HepG2 (cell line): Measurements from ENCODE around the gene IKZF4. TPM values are rescaled to one million over a fixed set of nuclear protein-coding genes. Genes with fewer than 3 reads are reported as not detected.

Source experiments
- AHR ChIP-seq: IDR thresholded peaks from 2 replicates; pipeline ENCODE4 v1.6.1; 2018; ENCODE audit warnings: missing genetic modification reagents, missing compliant biosample characterization
- CENPBD1 ChIP-seq: sonication (generic); formaldehyde crosslinking; IDR thresholded peaks from 2 replicates; pipeline ENCODE4 v1.8.0; 2022; ENCODE audit warnings: missing genetic modification reagents, low read depth, mild to moderate bottlenecking, borderline replicate concordance
- CHCHD3 ChIP-seq: sonication (generic); formaldehyde crosslinking; IDR thresholded peaks from 2 replicates; pipeline ENCODE4 v1.8.0; 2022; ENCODE audit warnings: mild to moderate bottlenecking, missing genetic modification reagents, moderate library complexity
- DR1 ChIP-seq: sonication (generic); formaldehyde crosslinking; IDR thresholded peaks from 2 replicates; pipeline ENCODE4 v1.8.0; 2021; ENCODE audit warnings: mild to moderate bottlenecking, missing genetic modification reagents, inconsistent platforms
- ETV6 ChIP-seq: sonication (generic); formaldehyde crosslinking; conservative IDR thresholded peaks from 2 replicates; pipeline ENCODE4 v1.4.0; 2020; ENCODE audit warnings: missing genetic modification reagents
- FOXA3 ChIP-seq: IDR thresholded peaks from 2 replicates; pipeline ENCODE4 v1.6.1; 2016; ENCODE audit warnings: missing genetic modification reagents, missing compliant biosample characterization
- FOXP1 ChIP-seq, 2 experiments: fragments of 450-650 bp in 1 of 2; IDR thresholded peaks; 2 replicates each; pipeline ENCODE4 v1.6.1; 2017 to 2018; ENCODE audit warnings: antibody characterized with exemption in 1 of 2
- HES4 ChIP-seq: sonication (generic); formaldehyde crosslinking; IDR thresholded peaks from 2 replicates; pipeline ENCODE4 v1.9.0; 2021; ENCODE audit warnings: mild to moderate bottlenecking, missing genetic modification reagents, borderline replicate concordance
- HNF1B ChIP-seq: sonication (generic); formaldehyde crosslinking; IDR thresholded peaks from 2 replicates; pipeline ENCODE4 v1.5.1; 2020; ENCODE audit warnings: mild to moderate bottlenecking, moderate library complexity, missing genetic modification reagents
- MATR3 ChIP-seq: sonication (generic); formaldehyde crosslinking; IDR thresholded peaks from 2 replicates; pipeline ENCODE4 v1.4.0; 2020; ENCODE audit warnings: missing genetic modification reagents
- MBD4 ChIP-seq: IDR thresholded peaks from 2 replicates; pipeline ENCODE4 v1.6.1; 2012; ENCODE audit warnings: low read length, inconsistent platforms, borderline replicate concordance
- NR2F2 ChIP-seq: IDR thresholded peaks from 2 replicates; pipeline ENCODE4 v1.6.1; 2012; ENCODE audit warnings: low read depth, inconsistent platforms, borderline replicate concordance
- PRMT3 ChIP-seq: sonication (generic); formaldehyde crosslinking; IDR thresholded peaks from 2 replicates; pipeline ENCODE4 v1.8.1; 2022; ENCODE audit warnings: low read depth, mild to moderate bottlenecking, moderate library complexity, missing genetic modification reagents, borderline replicate concordance
- RELA ChIP-seq: sonication (generic); formaldehyde crosslinking; IDR thresholded peaks from 2 replicates; pipeline ENCODE4 v1.4.0; 2020; ENCODE audit warnings: missing genetic modification reagents
- RFXANK ChIP-seq: IDR thresholded peaks from 2 replicates; pipeline ENCODE4 v1.6.1; 2016
- ZNF253 ChIP-seq: sonication (generic); formaldehyde crosslinking; IDR thresholded peaks from 2 replicates; pipeline ENCODE4 v1.8.0; 2022; ENCODE audit warnings: mild to moderate bottlenecking, missing genetic modification reagents, borderline replicate concordance
- ZNF446 ChIP-seq: sonication (generic); formaldehyde crosslinking; IDR thresholded peaks from 2 replicates; pipeline ENCODE4 v1.5.0; 2020; ENCODE audit warnings: mild to moderate bottlenecking, missing genetic modification reagents
- polyA plus RNA-seq, 8 experiments: library from polyadenylated mRNA; depleted of rRNA in 3 of 8; stranded (reverse) in 7 of 8; unstranded in 1 of 8; fragments of >200 nt; fragmentation: Illumina TruSeq in 4 of 8; extraction: Trizol in 4 of 8; gene quantifications; 2 replicates each; pipeline versions ENCODE4 v1.2.1 to v1.2.3, GENCODE V29; 2011 to 2016; ENCODE audit warnings: low read depth in 4 of 8, missing spikeins in 1 of 8, mixed read lengths in 1 of 8; ENCODE audit not compliant: insufficient read depth in 1 of 8
- total RNA-seq, 5 experiments: library from RNA; depleted of rRNA; stranded (reverse); fragments of >200 nt; fragmentation: Illumina TruSeq; extraction: Trizol; gene quantifications; 2 replicates each; pipeline ENCODE4 v1.2.3, GENCODE V29; 2016; ENCODE audit warnings: low read depth in 1 of 5
- TF ChIP-seq, protein P1 (sequence below): sonication (generic); formaldehyde crosslinking; IDR thresholded peaks from 2 replicates; pipeline ENCODE4 v1.5.0; 2020; ENCODE audit warnings: missing genetic modification reagents
- TF ChIP-seq, protein P2 (sequence below): sonication (generic); formaldehyde crosslinking; IDR thresholded peaks from 2 replicates; pipeline ENCODE4 v1.4.0; 2020; ENCODE audit warnings: missing genetic modification reagents
- TF ChIP-seq, protein P3 (sequence below): sonication (generic); formaldehyde crosslinking; IDR thresholded peaks from 2 replicates; pipeline ENCODE4 v1.5.0; 2020; ENCODE audit warnings: missing genetic modification reagents
- TF ChIP-seq, protein P4 (sequence below): sonication (generic); formaldehyde crosslinking; IDR thresholded peaks from 2 replicates; pipeline ENCODE4 v1.5.0; 2020; ENCODE audit warnings: missing genetic modification reagents
- TF ChIP-seq, protein P5 (sequence below): sonication (generic); formaldehyde crosslinking; IDR thresholded peaks from 2 replicates; pipeline ENCODE4 v1.9.0; 2021; ENCODE audit warnings: missing genetic modification reagents, borderline replicate concordance

The IKZF4 gene
- total and polyA plus RNA-seq, 2 of the 13 experiments (the other 11 are each of a cell fraction or from before 2014, with no cell fraction given) = 0.58 to 2.2 TPM

GRCh38 chr12:56079723-56080555 is 59.1 kb downstream of the IKZF4 start, which contains the start of gene ERBB3 (continued):
- TF ChIP-seq, protein P1, sequence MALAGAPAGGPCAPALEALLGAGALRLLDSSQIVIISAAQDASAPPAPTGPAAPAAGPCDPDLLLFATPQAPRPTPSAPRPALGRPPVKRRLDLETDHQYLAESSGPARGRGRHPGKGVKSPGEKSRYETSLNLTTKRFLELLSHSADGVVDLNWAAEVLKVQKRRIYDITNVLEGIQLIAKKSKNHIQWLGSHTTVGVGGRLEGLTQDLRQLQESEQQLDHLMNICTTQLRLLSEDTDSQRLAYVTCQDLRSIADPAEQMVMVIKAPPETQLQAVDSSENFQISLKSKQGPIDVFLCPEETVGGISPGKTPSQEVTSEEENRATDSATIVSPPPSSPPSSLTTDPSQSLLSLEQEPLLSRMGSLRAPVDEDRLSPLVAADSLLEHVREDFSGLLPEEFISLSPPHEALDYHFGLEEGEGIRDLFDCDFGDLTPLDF (CRISPR knock-in tag) = no peak; the same call in 1 of the 2 replicates
- no peak for TF ChIP-seq RFXANK
- peak; percentile 69; the same call in 1 of the 2 replicates for TF ChIP-seq HES4 (CRISPR knock-in tag)
- TF ChIP-seq CHCHD3 (CRISPR knock-in tag) = peak; percentile 75
- TF ChIP-seq FOXP1 (IDR thresholded peaks at IDR 0.05) = no peak; the same call in 1 of the 2 replicates
- TF ChIP-seq FOXP1 (CRISPR knock-in tag; IDR thresholded peaks at IDR 0.05) = peak; percentile 62
- TF ChIP-seq, protein P2, sequence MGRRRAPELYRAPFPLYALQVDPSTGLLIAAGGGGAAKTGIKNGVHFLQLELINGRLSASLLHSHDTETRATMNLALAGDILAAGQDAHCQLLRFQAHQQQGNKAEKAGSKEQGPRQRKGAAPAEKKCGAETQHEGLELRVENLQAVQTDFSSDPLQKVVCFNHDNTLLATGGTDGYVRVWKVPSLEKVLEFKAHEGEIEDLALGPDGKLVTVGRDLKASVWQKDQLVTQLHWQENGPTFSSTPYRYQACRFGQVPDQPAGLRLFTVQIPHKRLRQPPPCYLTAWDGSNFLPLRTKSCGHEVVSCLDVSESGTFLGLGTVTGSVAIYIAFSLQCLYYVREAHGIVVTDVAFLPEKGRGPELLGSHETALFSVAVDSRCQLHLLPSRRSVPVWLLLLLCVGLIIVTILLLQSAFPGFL (CRISPR knock-in tag) = no peak
- TF ChIP-seq DR1 (CRISPR knock-in tag) = 0 out of 2 replicates have a peak, but pooled peaks have one; percentile 69
- no peak for TF ChIP-seq MBD4
- no peak for TF ChIP-seq ETV6
- TF ChIP-seq ZNF446 (CRISPR knock-in tag) = no peak
- TF ChIP-seq ZNF253 (CRISPR knock-in tag) = 0 out of 2 replicates have a peak, but pooled peaks have one; percentile 34
- no peak for TF ChIP-seq CENPBD1 (CRISPR knock-in tag)
- TF ChIP-seq, protein P3, sequence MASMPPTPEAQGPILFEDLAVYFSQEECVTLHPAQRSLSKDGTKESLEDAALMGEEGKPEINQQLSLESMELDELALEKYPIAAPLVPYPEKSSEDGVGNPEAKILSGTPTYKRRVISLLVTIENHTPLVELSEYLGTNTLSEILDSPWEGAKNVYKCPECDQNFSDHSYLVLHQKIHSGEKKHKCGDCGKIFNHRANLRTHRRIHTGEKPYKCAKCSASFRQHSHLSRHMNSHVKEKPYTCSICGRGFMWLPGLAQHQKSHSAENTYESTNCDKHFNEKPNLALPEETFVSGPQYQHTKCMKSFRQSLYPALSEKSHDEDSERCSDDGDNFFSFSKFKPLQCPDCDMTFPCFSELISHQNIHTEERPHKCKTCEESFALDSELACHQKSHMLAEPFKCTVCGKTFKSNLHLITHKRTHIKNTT (CRISPR knock-in tag) = no peak
- TF ChIP-seq, protein P4, sequence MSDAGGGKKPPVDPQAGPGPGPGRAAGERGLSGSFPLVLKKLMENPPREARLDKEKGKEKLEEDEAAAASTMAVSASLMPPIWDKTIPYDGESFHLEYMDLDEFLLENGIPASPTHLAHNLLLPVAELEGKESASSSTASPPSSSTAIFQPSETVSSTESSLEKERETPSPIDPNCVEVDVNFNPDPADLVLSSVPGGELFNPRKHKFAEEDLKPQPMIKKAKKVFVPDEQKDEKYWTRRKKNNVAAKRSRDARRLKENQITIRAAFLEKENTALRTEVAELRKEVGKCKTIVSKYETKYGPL = 0 out of 2 replicates have a peak, but pooled peaks have one; percentile 25
- no peak; the same call in 1 of the 2 replicates for TF ChIP-seq NR2F2
- TF ChIP-seq RELA (CRISPR knock-in tag) = no peak
- no peak for TF ChIP-seq PRMT3 (CRISPR knock-in tag)
- TF ChIP-seq MATR3 (CRISPR knock-in tag) = no peak
- TF ChIP-seq HNF1B (CRISPR knock-in tag) = peak; percentile 54
- no peak; the same call in 1 of the 2 replicates for TF ChIP-seq AHR (CRISPR knock-in tag)
- TF ChIP-seq, protein P5, sequence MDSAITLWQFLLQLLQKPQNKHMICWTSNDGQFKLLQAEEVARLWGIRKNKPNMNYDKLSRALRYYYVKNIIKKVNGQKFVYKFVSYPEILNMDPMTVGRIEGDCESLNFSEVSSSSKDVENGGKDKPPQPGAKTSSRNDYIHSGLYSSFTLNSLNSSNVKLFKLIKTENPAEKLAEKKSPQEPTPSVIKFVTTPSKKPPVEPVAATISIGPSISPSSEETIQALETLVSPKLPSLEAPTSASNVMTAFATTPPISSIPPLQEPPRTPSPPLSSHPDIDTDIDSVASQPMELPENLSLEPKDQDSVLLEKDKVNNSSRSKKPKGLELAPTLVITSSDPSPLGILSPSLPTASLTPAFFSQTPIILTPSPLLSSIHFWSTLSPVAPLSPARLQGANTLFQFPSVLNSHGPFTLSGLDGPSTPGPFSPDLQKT (CRISPR knock-in tag) = 0 out of 2 replicates have a peak, but pooled peaks have one; percentile 8
- TF ChIP-seq FOXA3 (CRISPR knock-in tag) = 0 out of 2 replicates have a peak, but pooled peaks have one; percentile 27
